Left ventricle myocardium inferior (tissue), 1 donor: ENCODE data around the gene ARL15. TPM values are rescaled to one million over a fixed set of nuclear protein-coding genes. Genes with fewer than 3 reads are reported as not detected.
A peak's percentile ranks its signal among the peaks of the same experiment; 100 is the strongest.
"Not testable (repeated sequence)": the region's sequence is repeated elsewhere in the genome, so short reads cannot be mapped to it uniquely, and the experiment has no call there.

ENCODE experiments used
- DNase-seq: peaks from one replicate; pipeline ENCODE4 v3.0.0-alpha.2; 2020
- H3K27ac ChIP-seq: fragments of 200-600 bp; replicated peaks from 2 replicates; pipeline ENCODE4 v1.8.0; 2021
- H3K27me3 ChIP-seq: fragments of 200-600 bp; 2 replicates; pipeline ENCODE4 v1.8.0; 2021; ENCODE audit warnings: low read depth
- H3K36me3 ChIP-seq: fragments of 200-600 bp; 2 replicates; pipeline ENCODE4 v1.8.0; 2021
- H3K4me1 ChIP-seq: fragments of 200-600 bp; 2 replicates; pipeline ENCODE4 v1.8.0; 2021
- H3K4me3 ChIP-seq: fragments of 200-600 bp; 2 replicates; pipeline ENCODE4 v1.8.0; 2021; ENCODE audit warnings: mild to moderate bottlenecking, moderate library complexity
- H3K9me3 ChIP-seq: fragments of 200-600 bp; replicated peaks from 2 replicates; pipeline ENCODE4 v1.8.0; 2021
- CTCF ChIP-seq: fragments of 200-600 bp; IDR thresholded peaks from 2 replicates; pipeline ENCODE4 v1.8.0; 2021; ENCODE audit warnings: antibody characterized with exemption, mild to moderate bottlenecking, borderline replicate concordance
- intact Hi-C: fragments of 100-400 bp; cut with micrococcal nuclease; formaldehyde crosslinking; loops from one replicate; pipeline ENCODE4 v1.11.0; 2022
- total RNA-seq: library from RNA; stranded (reverse); fragmentation: NEBNext Ultra II Directional; extraction: Animal tissue kit (Norgen Biotek cat#: 25700); gene quantifications from one replicate; pipeline ENCODE4 v1.2.1, GENCODE V29; 2021
- donor health status: DM: no; HTN: yes; CAD: no; lungs with severe emphysema.

Gene ARL15
- total RNA-seq, 1 donor from 2014 or later = 18.2 TPM

GRCh38 chr5:53871775-53872174, 438.6 kb downstream of the ARL15 start:
- Histone ChIP-seq H3K9me3 (no peaks in the 10 kb centered on the region), H3K27ac (no peak overlapping the region), H3K4me1 (no peaks in the 10 kb centered on the region), H3K4me3 (no peak overlapping the region), H3K27me3 (no peaks in the 10 kb centered on the region), H3K36me3 (no peaks in the 10 kb centered on the region)
- intact Hi-C loops = loop anchor here (10.0 kb wide), 1 partner anchor 397 kb away; no protein-coding TSS in a partner anchor
- DNase-seq = no peak
- no peak for TF ChIP-seq CTCF

- Histone ChIP-seq H3K27ac (no peak overlapping the region), H3K4me1 (no peaks in the 10 kb centered on the region), H3K9me3 (no peaks in the 10 kb centered on the region), H3K27me3 (no peaks in the 10 kb centered on the region), H3K36me3 (no peaks in the 10 kb centered on the region), H3K4me3 (no peak overlapping the region)
- peak; percentile 36 for TF ChIP-seq CTCF
- intact Hi-C loops = loop anchor here (10.0 kb wide), 1 partner anchor 396 kb away; no protein-coding TSS in a partner anchor
- DNase-seq = no peak
These were observed 439.3 kb downstream of the ARL15 start for GRCh38 chr5:53871050-53871449.

- intact Hi-C loops = no loop called here
- H3K27me3 ChIP-seq = no peaks in the 10 kb centered on the region
- H3K36me3 ChIP-seq = no peaks in the 10 kb centered on the region
- no peaks in the 10 kb centered on the region for H3K4me1 ChIP-seq
- H3K27ac ChIP-seq = no peak overlapping the region
- H3K4me3 ChIP-seq = no peak overlapping the region
- peaks cover 17% of the 10 kb centered on the region for H3K9me3 ChIP-seq
- TF ChIP-seq CTCF = no peak
- DNase-seq = no peak
These were observed 451.5 kb downstream of the ARL15 start for GRCh38 chr5:53858700-53859456.

- Histone ChIP-seq H3K9me3 (peaks cover 38% of the 10 kb centered on the region), H3K27me3 (no peaks in the 10 kb centered on the region), H3K36me3 (no peaks in the 10 kb centered on the region), H3K27ac (no peak overlapping the region), H3K4me1 (no peaks in the 10 kb centered on the region), H3K4me3 (no peak overlapping the region)
- intact Hi-C loops = no loop called here
- no peak for TF ChIP-seq CTCF
- DNase-seq = no peak
These were observed 453.9 kb downstream of the ARL15 start for GRCh38 chr5:53856506-53856905.

- H3K36me3 ChIP-seq, H3K4me1 ChIP-seq, H3K27me3 ChIP-seq, intact Hi-C loops, H3K4me3 ChIP-seq, DNase-seq, H3K27ac ChIP-seq: not testable (repeated sequence)
- H3K9me3 ChIP-seq = peaks cover 21% of the 10 kb centered on the region
These were observed 473.4 kb downstream of the ARL15 start for GRCh38 chr5:53836851-53837430.

- no peak overlapping the region for H3K4me3 ChIP-seq
- no peaks in the 10 kb centered on the region for H3K4me1 ChIP-seq
These were observed 475.9 kb downstream of the ARL15 start for GRCh38 chr5:53834500-53834899.

More at GRCh38 chr5:53834500-53834899, 475.9 kb downstream of the ARL15 start:
- intact Hi-C loops = no loop called here
- H3K36me3 ChIP-seq = no peaks in the 10 kb centered on the region
- no peak overlapping the region for H3K27ac ChIP-seq
- no peaks in the 10 kb centered on the region for H3K27me3 ChIP-seq
- peaks cover 14% of the 10 kb centered on the region for H3K9me3 ChIP-seq
- DNase-seq = no peak
- no peak for TF ChIP-seq CTCF
